ENCODE results near the gene FHL3. TPM values are rescaled to one million over a fixed set of nuclear protein-coding genes. Genes with fewer than 3 reads are reported as not detected.

FHL3 gene
- total and polyA plus RNA-seq, 9 of the 15 experiments (the other 6 are each of a cell fraction or from before 2014, with no cell fraction given), result 6.1 to 144 (median 34.1) TPM

GRCh38 chr1:37999430-38000232 is 5.7 kb downstream of the FHL3 start (continued):
- TF ChIP-seq ZBTB40 (IDR thresholded peaks at IDR 0.05) (peak; percentile 78), ZBTB40 (CRISPR knock-in tag; IDR thresholded peaks at IDR 0.05) (no peak), ZNF3 (CRISPR knock-in tag; IDR thresholded peaks at IDR 0.05) (no peak), FOSL1 (tag; conservative IDR thresholded peaks at IDR 0.05) (peak; percentile 100), ZNF444 (CRISPR knock-in tag; IDR thresholded peaks at IDR 0.05) (peak; percentile 54; the same call in 1 of the 2 replicates), MAX (CRISPR knock-in tag; IDR thresholded peaks at IDR 0.05) (peak; percentile 64; the same call in 1 of the 2 replicates), ZNF146 (CRISPR knock-in tag; IDR thresholded peaks at IDR 0.05; ENCODE audit: unreplicated experiment) (no peak), ZSCAN32 (CRISPR knock-in tag; IDR thresholded peaks at IDR 0.05) (peak; percentile 20; the same call in 1 of the 2 replicates), AFF4 (CRISPR knock-in tag; IDR thresholded peaks at IDR 0.05) (peak; percentile 81), GTF2A2 (tag; IDR thresholded peaks at IDR 0.05) (no peak), ZNF280A (IDR thresholded peaks at IDR 0.05; ENCODE audit: low read depth, partially characterized antibody) (no peak)
